SU-DHL-6 (cell line): ENCODE data around the gene ITPR1.

Experiments
- H2AFZ ChIP-seq: fragments of 200-600 bp; sonication (generic); 2 replicates; pipeline ENCODE4 v1.6.1; 2014; ENCODE audit warnings: low read depth, mild to moderate bottlenecking, moderate library complexity, mixed read lengths, antibody characterized with exemption, low read length; ENCODE audit not compliant: severe bottlenecking
- H3F3A ChIP-seq: fragments of 200-600 bp; shearing (Covaris generic); 2 replicates; pipeline ENCODE4 v1.6.0; 2016; ENCODE audit warnings: antibody characterized with exemption, mild to moderate bottlenecking; ENCODE audit not compliant: insufficient read depth
- H3K27ac ChIP-seq: fragments of 200-600 bp; sonication (generic); 2 replicates; pipeline ENCODE4 v1.5.1; 2016; ENCODE audit warnings: low read depth, mild to moderate bottlenecking, low read length, moderate library complexity, mixed read lengths
- H3K27me3 ChIP-seq: fragments of 200-600 bp; sonication (generic), shearing (Covaris generic); 2 replicates; pipeline ENCODE4 v1.6.0; 2014; ENCODE audit warnings: mild to moderate bottlenecking, low read length
- H3K36me3 ChIP-seq: fragments of 200-600 bp; sonication (generic); 2 replicates; pipeline ENCODE4 v1.6.1; 2014; ENCODE audit warnings: mild to moderate bottlenecking, low read length, mixed read lengths
- H3K4me2 ChIP-seq: fragments of 300-600, 200-600 bp; shearing (Covaris generic), sonication (generic); 2 replicates; pipeline ENCODE4 v1.6.0; 2014; ENCODE audit warnings: low read length, low read depth, mild to moderate bottlenecking; ENCODE audit not compliant: poor library complexity, severe bottlenecking
- H3K4me3 ChIP-seq: fragments of 200-600 bp; sonication (generic); 2 replicates; pipeline ENCODE4 v1.5.1; 2014; ENCODE audit warnings: antibody characterized with exemption, low read length, mild to moderate bottlenecking, mixed read lengths; ENCODE audit not compliant: insufficient read depth, poor library complexity, severe bottlenecking
- H3K79me2 ChIP-seq: fragments of 200-600 bp; sonication (generic); 2 replicates; pipeline ENCODE4 v1.6.1; 2014; ENCODE audit warnings: mild to moderate bottlenecking, low read length, moderate library complexity; ENCODE audit not compliant: insufficient read depth
- H3K9ac ChIP-seq: fragments of 200-600 bp; sonication (generic); 2 replicates; pipeline ENCODE4 v1.7.0; 2014; ENCODE audit warnings: mild to moderate bottlenecking, low read length
- H3K9me2 ChIP-seq: fragments of 200-600 bp; sonication (generic); replicated peaks from 2 replicates; pipeline ENCODE4 v1.6.1; 2014; ENCODE audit warnings: low read length; ENCODE audit not compliant: insufficient read depth
- H3K9me3 ChIP-seq: fragments of 200-600 bp; sonication (generic); 2 replicates; pipeline ENCODE4 v1.6.1; 2014; ENCODE audit warnings: low read length, mixed read lengths; ENCODE audit not compliant: insufficient read depth
- H4K20me1 ChIP-seq: fragments of 200-600 bp; sonication (generic); 2 replicates; pipeline ENCODE4 v1.6.1; 2014; ENCODE audit warnings: low read depth, mild to moderate bottlenecking, antibody characterized with exemption, low read length, moderate library complexity, mixed read lengths
- EZH2phosphoT487 ChIP-seq: fragments of 200-600 bp; sonication (generic), shearing (Covaris generic); conservative IDR thresholded peaks from 2 replicates; pipeline ENCODE4 v1.6.1; 2018; ENCODE audit warnings: mild to moderate bottlenecking, antibody characterized with exemption, low read length, moderate library complexity, mixed read lengths
- TF ChIP-seq, protein P1 (sequence below): fragments of 200-600 bp; sonication (generic); IDR thresholded peaks from one replicate; pipeline ENCODE4 v1.5.1; 2017; ENCODE audit warnings: antibody characterized with exemption, mild to moderate bottlenecking, low read length, moderate library complexity; ENCODE audit not compliant: insufficient read depth, poor library complexity, severe bottlenecking

ITPR1 gene

DNA sequence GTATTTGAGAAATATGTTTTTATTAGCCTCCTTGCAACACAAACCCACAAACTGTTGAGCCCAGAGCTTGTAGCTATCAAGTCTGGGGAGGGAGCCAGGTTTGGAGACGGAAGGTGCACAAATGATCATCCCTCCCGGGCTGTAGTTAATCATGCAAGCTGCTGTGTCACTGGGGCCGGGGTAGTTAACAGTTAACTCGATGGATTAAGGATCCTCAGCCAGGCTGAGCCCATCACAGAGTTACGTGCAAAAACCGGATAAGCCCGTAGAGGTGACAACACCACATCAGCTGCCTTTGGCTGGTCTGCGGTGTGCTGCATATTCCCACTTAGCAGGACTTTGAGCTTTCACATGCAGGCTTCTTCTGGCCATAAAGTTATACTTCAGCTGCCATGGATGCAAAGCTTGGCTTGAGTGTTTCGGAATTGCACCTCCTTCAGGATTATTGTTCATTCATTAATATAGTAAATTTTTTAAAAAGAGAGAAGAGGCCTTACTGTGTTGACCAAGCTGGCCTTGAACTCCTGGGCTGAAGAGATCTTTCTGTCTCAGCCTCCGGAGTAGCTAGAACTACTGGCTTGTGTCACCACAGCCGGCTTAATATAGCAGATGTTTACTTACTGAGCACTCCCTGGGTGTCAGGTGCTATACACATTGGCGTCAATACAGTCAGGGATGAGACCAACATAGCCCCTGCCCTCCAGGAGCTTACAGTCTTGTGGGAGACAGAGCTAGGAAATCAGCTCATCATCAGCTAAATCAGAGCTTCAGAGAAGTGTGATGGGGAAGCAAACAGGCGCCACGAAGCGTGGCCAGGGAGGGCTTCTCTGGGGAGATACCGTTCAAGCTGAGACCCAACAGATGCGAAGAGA lies 259.3 kb downstream of the ITPR1 start:
- Histone ChIP-seq H3K9me2 (no peaks in the 10 kb centered on the region), H3K9me3 (no peaks in the 10 kb centered on the region), H3K9ac (no peak overlapping the region), H3K36me3 (no peaks in the 10 kb centered on the region), H4K20me1 (no peaks in the 10 kb centered on the region), H3F3A (no peaks in the 10 kb centered on the region), H3K4me2 (no peak overlapping the region), H2AFZ (no peak overlapping the region), H3K4me3 (no peak overlapping the region), H3K79me2 (no peaks in the 10 kb centered on the region), H3K27me3 (no peaks in the 10 kb centered on the region), H3K27ac (no peak overlapping the region)
- TF ChIP-seq, protein P1, sequence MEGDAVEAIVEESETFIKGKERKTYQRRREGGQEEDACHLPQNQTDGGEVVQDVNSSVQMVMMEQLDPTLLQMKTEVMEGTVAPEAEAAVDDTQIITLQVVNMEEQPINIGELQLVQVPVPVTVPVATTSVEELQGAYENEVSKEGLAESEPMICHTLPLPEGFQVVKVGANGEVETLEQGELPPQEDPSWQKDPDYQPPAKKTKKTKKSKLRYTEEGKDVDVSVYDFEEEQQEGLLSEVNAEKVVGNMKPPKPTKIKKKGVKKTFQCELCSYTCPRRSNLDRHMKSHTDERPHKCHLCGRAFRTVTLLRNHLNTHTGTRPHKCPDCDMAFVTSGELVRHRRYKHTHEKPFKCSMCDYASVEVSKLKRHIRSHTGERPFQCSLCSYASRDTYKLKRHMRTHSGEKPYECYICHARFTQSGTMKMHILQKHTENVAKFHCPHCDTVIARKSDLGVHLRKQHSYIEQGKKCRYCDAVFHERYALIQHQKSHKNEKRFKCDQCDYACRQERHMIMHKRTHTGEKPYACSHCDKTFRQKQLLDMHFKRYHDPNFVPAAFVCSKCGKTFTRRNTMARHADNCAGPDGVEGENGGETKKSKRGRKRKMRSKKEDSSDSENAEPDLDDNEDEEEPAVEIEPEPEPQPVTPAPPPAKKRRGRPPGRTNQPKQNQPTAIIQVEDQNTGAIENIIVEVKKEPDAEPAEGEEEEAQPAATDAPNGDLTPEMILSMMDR = no peak

DNA sequence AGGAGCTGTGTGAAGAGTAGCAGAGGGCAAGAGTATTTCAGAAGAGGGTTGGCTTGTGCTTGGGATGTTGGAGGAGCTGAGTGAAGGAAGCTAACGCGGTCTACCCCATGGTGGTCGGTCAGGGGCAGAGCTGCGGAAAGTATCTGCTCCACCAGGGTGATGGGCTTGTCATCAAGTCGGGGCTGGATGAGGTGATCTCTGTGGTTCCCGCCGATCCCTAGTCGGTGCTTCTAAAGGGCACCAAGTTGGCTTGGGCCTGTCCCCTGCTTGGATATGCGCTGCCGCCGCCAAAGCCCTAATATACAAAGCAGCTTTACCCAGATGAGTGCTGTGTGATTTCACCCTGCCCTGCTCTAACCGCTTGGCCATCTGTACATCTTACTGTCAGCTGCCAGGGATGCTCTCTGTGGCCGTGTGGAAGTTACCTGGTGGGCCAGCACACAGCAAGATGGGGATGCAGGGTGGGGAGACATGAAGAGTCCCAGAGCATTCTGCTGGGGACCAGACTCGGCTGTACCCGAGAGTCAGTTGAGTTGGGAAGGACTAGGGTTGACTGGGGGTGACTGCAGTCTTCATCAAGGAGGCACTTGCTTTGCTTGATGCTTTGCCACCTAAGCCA lies 260.0 kb downstream of the ITPR1 start:
- H3K27ac ChIP-seq = no peak overlapping the region

DNA sequence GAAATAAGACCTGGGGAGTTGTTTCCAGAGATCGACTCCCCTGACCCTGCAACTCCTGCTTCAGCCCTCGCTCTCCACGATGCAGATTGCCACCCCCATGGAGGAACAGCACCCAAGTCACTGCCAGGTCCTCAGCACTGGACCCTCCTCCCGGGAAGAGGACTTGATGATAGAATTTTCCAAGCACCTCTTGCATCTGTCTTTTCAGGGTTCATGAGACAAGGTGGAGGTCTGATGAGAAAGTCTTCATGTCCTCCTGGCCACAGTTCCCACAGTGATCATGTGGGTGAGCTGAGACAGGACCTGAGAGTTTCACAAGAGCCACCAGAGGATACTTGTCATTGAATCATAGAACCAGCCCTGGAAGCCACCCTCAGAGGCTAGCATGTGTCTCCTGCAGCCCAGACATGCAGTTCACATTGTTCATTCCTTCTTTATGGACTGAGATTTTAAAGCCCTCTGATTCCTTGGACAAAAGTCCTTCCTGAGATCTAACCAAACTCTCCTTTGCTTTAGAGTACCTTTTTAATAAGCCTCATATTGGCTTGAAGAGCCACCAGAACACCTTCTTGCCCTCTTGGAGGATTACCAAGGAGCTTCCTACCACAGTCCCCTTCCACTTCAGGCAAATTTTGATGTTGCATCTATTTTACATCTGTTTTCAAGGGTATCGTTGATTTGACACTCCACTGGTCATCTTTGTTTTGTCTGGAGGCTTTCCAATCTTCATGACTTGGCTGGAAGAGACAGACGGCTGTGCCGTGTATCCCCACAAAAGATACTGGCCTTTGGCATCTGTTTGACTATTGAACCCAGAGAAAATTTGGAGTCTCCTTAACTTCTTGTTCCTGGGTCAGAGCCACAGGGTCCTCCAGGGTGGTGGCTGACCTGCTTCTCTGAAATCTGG lies 261.3 kb downstream of the ITPR1 start:
- Histone ChIP-seq H3F3A (no peaks in the 10 kb centered on the region), H3K4me2 (no peak overlapping the region), H3K27ac (no peak overlapping the region), H3K79me2 (no peaks in the 10 kb centered on the region), H3K9me3 (no peaks in the 10 kb centered on the region), H4K20me1 (no peaks in the 10 kb centered on the region), H3K9ac (no peak overlapping the region), H3K27me3 (no peaks in the 10 kb centered on the region), H2AFZ (no peak overlapping the region), H3K4me3 (no peak overlapping the region), H3K9me2 (no peaks in the 10 kb centered on the region), H3K36me3 (no peaks in the 10 kb centered on the region)
- TF ChIP-seq EZH2phosphoT487 = no peak
- TF ChIP-seq, protein P1 = no peak

More for the DNA sequence above, 260.0 kb downstream of the ITPR1 start:
- no peaks in the 10 kb centered on the region for H3K79me2 ChIP-seq
- no peaks in the 10 kb centered on the region for H3F3A ChIP-seq
- H3K4me3 ChIP-seq = no peak overlapping the region
- H3K9me2 ChIP-seq = no peaks in the 10 kb centered on the region
- TF ChIP-seq, protein P1 = no peak
- TF ChIP-seq EZH2phosphoT487 = no peak
- no peaks in the 10 kb centered on the region for H4K20me1 ChIP-seq
- no peaks in the 10 kb centered on the region for H3K9me3 ChIP-seq
- H2AFZ ChIP-seq = no peak overlapping the region
- no peaks in the 10 kb centered on the region for H3K36me3 ChIP-seq
- H3K9ac ChIP-seq = no peak overlapping the region
- H3K27me3 ChIP-seq = no peaks in the 10 kb centered on the region
- no peak overlapping the region for H3K4me2 ChIP-seq
